GM21576 (cell line): ENCODE data around the gene ANKRD23.

Source experiments
- ATAC-seq: cut with Tn5 transposase; IDR thresholded peaks from one replicate; pipeline ENCODE4 v1.9.1; 2021; ENCODE audit warnings: mild to moderate bottlenecking, moderate library complexity; ENCODE audit not compliant: unreplicated experiment

The ANKRD23 gene

DNA sequence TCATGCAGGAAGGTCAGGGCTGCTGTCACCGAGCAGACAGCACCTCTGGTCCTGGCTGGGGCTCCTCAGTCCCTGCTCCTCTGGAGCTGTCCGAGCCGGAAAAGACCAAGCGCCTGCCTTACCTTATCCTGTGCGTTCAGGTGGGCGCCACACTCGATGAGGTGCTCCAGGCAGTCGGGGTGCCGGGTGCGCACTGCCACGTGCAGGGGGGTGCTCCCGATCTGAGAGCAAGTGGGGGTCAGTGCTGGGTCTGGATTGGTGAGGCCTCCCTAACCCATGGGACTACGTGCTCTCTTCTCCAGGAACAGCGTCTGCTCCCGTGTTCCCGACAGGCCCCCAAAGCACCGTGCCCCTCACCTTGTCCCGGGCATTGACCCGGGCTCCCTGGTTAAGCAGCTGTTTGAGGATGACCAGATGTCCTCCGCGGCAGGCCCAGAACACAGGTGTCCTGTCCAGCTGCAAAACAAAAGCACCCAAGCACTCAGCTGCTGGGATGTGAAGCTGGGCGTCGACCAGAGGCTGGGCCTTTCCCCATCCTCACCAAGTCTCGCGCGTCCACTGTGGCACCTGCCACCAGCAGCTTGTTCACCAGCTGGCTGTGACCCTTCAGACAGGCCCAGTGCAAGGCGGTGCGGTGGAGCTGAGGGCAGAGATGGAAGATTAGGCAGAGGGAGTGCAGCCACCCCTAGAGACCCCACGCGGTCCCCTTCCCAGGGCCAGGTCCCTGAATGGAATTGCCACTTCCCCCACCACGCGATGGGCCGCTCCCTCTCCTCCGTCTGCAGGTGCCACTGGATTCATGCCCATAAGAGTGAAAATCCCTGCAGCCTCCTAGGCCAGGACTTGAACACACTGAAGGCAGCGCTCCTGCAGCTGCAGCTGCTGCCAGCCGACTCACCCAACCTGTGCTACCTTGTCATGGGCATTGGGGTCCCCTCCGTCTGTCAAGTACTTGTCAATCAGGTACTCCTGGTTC is 3.7 kb downstream of the ANKRD23 start:
- ATAC-seq = no peak

DNA sequence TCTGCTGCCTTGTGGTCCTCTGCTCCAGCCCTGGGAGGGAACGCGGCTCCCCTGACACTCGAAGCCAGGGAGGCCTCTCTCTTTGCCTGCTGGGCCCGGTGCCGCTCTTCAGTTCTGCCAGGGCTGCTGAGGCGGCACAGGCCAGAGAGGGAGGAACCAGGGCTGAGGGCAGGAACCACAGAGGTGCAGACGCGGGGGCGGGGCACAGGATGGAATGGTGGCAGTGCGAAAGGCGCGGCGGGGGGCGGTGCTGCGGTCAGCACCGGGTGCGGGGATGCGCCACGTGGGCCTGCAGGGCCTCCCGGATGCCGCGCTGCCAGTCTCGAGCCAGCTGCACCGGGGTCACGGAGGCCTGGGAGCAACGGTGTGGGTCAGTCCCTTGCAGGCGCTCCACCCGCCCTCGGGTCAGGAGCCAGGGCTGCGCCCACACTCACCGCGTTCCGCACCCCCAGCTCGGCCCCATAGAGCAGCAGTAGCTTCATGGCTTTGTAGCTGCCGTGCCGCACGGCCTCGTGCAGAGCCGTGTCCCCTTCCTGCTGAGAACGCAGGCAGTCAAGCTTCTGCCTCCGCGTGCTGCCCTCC is 4.4 kb downstream of the ANKRD23 start:
- peak; percentile 73 for ATAC-seq

DNA sequence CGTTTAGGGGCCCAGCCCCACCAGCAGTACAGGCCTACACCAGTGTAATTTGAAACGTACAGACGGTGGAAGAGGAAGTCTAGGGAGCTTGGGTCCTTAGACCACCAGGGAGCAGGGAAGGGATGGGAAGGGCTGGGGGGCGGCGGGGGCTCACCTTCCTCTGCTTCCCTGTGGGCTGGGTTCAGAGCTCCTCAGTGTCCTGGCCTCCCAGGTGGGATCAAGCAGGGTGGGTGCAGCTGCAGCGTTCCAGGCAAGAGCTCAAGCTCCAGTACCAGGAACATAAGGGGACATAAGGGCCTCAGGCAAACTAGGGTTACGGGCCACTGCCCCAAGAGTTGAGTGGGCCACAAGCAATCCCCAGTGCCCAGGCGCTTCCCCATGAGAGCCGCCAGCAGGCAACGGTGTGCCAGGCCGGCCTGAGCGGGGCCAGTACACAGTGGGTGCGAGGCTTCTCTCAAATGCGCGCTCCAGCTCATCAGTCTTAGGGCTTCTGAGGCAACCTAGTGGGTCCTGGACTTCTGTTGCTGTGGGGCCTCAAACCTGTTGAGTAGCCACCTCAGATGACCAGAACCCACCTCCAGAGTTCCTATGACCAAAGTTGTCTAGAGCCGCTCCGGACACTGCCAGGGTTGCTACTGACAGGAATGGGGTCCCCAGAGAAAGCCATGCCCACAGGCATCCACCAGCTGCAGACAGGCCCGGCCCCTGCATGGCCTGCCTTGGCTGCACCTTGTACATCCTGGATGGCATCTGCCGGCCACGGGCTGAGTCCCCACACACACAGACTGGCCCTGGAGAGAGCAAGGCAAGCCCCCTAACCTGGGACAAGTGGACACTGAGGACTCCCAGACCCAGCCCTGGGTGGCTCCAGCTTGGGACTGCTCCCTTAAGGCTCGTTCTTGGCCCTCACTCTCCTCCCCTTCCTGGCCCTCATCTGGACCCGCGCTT is 5.2 kb downstream of the ANKRD23 start:
- peak; percentile 14 for ATAC-seq

DNA sequence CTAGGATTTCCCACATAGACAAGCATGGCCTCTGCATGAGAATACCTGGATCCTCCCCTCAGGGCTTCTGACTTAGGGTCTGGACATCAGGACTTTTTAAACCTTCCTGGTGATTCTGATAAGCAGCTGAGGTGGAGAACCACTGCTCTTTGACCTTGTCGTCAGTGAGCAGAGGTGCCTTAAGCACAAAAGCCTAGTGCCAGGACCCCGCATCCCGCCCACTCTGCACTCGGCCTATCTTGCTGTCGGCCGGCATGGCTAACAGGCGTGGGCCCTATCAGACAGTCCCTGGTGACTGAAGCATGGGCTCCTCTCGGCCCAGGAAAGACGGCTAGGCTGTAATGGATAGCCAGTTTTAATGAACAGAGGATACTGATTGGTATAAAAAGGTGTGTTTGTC is 6.2 kb downstream of the ANKRD23 start:
- ATAC-seq = no peak

DNA sequence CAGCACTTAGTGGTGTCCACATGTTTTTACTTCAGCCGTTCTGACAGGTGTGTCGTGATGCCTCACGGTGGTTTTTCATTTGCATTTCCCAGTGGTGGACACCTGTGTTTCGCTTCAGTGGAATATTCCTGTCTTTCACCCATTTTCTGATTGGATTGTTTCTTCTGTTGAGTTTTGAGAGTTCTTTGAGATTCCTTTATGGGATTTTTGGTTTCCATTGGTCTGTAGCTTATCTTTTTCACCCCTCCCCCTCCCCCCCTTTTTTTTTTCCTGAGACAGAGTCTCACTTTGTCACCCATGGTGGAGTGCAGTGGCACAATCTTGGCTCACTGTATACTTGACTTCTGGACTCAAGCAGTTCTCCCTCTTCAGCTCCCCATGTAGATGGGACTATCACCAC is 8.0 kb downstream of the ANKRD23 start:
- ATAC-seq = no peak

DNA sequence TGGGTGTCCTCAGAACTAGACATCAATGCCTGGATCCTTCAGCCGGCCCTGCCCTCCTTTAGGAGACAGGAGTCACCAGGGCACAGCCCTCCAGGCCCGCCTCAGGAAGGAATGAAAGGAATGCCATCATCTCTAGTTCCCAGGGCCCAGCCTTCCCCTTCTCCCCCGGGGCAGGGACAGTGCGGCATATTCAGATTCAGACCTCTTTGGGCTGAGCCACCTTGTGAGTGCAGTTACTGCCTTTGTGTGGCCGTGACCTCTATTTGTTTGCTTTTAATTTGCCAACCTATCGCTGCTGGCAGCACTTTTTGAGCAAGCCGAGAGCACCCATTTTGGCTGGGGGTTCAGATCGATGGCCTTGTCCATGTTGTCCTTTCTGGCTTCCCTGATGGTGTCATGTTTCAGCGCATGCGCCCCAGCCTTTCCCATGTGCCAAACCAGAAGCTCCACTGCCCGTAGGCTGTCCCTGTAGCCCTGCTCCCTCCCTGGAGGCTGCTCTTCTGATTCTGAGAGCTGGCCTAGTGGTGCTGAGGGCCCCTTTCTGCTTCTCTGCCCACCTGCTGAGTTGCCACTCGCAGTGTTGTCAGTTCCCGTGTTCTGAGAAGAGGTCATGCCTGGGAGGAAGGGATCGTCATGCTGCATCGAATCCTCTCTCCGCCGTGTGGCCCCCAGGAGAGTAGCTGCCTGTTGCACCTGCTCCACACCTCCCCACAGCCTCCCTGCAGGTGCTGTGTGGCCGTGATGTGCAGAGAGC is 10.9 kb downstream of the ANKRD23 start:
- ATAC-seq = no peak

DNA sequence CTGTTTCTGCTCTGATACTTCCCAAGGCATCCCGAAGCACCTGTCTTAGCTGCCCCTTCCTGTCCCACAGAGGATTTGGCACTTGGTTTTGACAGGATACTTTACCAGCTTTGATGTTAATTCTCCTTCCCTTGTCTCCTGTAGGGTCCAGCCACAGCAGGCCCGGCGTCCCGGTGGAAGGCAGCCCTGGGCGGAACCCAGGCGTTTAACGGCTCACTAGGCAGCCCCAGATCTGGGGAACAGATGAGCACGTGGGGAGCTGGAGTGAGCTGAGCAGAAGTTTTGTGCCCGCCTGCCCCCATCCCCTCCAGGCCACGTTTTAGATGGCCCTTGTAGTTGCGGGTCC is 11.4 kb downstream of the ANKRD23 start:
- no peak for ATAC-seq

DNA sequence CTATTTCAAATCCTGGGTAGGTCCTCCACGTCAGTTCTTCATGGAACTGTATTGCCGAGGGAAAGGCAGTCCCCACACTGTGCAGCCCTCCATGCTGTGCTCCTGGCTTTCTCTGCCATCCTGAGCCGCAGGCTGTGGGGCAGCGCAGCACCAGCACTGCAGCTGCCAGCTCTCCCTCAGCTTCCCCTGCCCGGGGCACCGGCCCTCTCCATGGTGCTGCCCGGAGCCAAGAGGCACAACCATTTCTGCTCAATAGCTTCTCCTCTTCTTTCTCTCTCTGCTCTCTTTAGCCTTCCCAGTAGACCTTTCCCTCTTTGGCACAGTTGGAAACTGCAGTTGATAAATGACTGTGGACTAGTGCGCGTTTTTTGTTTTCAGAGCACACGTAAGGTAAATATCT is 12.1 kb downstream of the ANKRD23 start:
- ATAC-seq = no peak

DNA sequence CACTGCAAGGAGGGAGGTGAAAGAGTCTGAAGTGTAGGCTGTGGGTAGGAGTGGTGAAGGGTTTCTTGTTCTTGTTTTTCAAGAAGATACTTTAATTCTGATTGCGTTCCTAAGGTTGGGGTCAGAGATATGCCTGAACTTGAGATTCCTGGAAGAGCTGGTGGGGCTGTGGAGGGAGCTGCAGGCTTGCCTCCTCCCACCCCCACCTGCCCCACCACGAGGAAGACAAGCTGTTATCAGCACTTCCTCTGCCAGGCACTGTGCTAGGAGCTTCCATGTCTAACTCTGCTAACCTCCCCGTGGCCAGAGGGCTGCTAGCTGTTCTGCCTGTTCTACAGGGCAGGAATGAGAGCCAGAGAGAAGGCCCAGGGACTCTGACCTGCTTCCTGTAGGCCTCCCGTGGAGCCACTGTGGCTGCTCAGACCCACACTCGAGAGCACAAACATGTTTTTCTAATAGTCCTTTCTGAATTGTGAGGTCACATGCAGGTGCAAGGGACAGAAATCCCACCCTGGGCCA is 13.7 kb downstream of the ANKRD23 start:
- no peak for ATAC-seq

DNA sequence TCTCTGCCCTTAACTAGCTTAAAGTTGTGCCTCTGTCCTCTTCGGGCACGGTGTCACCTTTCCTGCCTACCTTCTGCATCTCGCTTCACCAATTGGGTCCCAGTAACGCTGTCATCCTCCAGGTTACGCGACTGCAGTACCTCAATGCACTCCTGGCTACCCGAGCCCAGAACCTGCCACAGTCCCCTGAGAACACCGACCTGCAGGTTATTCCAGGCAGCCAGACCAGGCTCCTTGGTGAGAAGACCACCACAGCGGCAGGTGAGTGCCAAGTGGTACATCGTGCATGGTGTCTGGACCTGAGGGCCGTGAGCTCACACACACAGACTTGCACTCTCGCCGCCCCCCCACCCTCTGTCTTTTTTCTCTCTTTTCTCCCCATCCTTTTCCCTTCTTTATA is 14.9 kb downstream of the ANKRD23 start:
- ATAC-seq = no peak

DNA sequence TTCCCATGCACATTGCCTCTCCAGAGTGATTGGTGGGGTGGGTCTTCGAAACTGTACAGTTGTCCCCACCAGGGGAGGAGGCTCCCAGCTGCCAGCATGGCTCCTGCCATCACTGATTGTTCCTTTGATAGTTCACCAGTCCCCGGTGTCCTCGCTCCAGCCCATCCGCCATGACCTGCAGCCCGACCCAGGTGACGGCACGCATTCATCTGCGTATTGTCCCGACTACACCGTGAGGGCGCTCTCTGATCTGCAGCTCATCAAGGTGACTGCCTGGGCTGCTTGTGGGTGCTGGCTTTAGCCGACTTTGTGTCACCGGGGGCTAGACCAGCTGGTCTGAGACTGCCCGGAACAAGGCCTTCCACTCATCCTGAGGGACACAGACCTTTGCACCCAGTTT is 15.4 kb downstream of the ANKRD23 start:
- ATAC-seq = no peak

DNA sequence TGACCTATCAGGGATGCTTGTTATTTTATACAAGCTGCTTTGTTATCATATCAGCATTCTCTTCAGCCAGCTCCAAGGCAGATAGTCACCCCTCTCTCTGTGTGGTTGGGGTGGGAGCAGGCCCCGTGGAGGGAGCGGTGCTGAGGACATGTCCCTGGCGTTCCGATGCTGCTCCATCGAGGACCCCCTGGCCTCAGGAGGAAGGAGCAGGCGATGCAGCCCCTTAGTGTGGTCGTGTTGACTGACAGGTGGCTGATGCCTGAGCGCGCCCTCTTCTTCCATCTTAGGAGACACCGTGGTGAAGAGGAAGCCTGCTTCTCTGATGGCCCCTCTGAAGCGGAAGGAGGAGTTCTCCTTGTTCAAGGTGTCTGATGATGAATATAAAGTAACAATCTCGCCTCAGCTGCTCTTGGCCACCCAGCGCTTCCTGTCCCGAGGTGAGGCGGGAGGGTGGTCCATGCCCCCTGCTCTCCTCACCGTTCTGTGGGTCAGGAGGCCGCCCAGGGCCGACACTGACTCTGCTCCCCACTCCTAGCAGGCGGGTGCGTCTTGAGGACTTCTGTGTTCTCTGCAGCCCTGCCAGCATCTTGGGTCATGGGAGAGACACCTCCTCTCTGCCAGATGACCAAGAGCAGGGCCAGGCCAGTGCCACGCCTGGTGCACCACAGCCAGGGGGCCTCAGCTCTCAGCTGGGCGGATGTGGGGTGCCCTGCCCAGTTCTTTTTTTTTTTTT is 17.1 kb downstream of the ANKRD23 start:
- ATAC-seq = no peak

DNA sequence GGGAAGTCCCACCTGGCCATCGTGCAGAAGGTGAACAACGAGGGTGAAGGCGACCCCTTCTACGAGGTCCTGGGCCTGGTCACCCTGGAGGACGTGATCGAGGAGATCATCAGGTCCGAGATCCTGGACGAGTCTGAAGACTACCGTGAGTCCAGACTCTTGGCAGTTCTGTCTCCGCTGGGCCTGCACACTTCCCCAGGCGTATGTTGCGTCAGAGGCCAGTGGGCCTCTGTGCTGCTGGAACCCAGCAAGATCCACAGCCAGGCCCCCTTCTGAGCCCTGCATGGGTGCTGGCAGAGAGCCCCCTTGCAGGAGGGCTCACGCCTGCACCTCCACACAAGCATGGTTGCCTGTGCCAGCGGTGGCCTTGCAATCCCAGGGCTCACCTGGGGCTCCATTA is 18.8 kb downstream of the ANKRD23 start:
- no peak for ATAC-seq

DNA sequence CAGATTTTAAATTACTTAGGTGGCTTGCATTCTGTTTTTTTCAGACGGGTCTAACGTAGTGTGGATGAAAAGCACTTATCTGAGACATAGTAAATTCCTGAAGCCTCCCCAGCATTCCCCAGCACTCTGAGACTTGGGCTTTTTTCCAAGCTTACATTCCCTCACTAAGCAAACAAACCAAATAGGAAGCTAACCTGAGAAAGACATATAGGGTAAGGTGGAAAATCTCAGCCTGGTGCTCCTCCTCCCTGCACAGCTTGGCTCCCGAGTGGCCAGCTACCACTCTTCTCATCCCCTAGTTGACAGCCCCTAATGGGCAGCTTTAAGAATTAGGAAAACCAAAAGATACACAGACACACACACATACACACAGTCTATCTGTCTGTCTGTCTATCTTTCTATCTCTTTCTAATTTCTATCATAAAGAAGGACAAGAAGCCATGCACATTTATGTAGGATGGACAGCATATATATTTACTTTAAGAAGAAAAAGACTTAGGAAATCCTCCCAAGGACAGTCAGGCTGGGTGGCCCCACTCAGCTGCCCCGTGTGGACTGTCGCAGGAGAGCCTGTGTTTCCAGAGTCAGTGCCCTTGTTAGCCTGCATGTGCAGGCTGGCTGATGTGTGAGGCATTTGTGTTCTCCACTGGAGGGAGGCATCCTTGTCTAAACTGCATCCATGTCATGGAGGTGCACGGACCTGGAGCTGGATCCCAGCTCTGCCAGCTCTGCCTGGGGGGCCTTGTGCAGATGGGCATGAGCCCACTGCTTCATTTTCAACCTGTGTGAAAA is 19.5 kb downstream of the ANKRD23 start:
- no peak for ATAC-seq

DNA sequence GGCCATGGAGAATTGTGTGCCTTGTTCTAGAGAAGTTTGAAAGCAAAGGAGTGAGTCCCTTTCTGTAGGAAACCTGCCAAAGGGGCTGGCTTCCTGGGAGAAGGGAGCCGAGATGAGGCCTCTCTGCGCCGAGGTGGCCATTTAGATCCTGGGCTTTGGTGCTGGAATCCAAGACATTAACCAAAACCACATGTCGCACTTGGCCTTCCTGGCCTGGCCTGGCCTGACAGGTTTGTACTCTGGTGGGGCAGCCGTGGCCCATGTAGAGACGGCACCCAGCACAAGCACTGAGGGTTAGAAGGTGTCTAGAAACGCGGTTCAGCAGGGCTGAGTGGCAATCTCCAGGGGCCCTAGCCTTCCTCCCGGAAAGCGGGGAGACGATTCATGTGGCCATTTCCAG is 20.6 kb downstream of the ANKRD23 start:
- no peak for ATAC-seq

DNA sequence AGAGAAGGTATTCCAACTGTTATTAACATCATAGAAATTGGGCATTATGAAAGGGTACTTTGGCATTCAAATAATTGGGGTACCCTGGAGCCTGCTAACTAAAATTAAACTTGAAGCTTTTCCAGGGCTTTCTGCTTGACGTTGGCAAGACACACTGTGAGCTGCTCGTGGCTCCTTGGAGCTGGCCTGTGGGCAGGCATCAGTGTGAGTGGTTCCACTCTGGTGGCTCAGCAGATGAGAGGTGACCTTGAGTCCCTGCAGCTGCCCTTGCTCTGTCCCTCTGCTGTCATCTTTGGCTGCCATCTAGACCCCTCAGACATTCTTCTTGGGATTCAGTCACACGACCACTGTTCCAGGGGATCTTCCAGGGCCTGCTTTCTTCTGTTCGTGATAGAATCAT is 21.0 kb downstream of the ANKRD23 start:
- no peak for ATAC-seq

DNA sequence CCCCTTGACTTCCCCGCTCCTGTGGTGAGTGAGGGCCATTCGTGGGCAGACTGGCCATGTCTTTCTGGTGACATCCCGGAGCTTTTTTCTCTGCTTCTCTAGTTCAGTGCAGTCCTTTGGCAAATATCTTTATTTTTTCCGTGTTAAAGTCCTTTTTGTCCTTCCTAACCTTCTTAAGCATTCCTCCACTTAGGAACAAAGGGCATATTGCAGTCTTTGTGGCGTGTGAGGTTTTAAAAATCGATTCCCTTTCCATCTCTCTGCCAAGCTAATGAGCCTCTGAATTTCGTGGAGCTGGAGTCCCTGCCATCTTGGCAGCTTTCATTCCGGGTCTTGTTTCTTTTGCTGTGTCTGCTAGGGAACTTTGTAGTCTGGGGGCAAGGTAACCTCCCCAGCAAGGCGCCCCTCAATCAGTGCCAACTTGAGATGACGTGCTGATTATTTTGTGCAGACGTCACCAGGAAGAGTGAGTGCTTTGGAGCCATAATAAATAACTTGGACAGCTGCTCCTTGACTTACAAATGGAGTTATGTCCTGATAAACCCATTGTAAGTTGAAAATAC is 22.6 kb downstream of the ANKRD23 start:
- ATAC-seq = no peak

DNA sequence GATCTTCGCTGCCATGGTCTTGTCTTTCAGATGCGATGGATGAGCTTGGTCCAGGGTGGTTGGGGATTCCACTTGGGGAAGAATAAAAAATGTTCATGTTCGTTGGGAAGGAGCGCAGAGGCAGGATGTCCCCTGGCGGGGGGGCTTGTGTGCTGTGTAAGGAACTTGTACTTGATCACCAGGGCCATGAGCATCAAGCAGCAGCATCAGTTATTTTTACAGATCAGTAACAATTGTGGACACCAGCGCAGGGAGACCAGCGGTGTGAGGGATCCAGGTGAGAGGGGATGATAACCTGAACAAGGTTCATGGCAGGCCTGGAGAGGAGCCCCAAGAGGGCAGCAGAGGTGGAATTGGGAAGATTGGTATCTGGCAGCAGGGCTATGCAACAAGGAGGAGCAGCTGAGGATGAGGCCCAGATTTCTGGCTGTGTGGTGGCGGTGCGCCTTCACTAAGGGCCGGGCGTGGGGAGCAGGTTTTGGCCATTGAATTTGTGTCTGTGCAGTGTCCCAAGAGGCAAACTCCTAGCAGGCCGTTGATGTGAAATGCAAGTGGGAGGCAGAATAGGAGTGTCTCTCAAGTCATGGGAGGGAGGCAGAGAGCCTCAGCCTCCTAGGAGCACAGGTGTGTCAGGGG is 23.8 kb downstream of the ANKRD23 start:
- no peak for ATAC-seq
